ENCODE results near the gene CACNG4.
A peak's percentile ranks its signal among the peaks of the same experiment; 100 is the strongest.
"Not testable (repeated sequence)": the region's sequence is repeated elsewhere in the genome, so short reads cannot be mapped to it uniquely, and the experiment has no call there.

Gene CACNG4

DNA sequence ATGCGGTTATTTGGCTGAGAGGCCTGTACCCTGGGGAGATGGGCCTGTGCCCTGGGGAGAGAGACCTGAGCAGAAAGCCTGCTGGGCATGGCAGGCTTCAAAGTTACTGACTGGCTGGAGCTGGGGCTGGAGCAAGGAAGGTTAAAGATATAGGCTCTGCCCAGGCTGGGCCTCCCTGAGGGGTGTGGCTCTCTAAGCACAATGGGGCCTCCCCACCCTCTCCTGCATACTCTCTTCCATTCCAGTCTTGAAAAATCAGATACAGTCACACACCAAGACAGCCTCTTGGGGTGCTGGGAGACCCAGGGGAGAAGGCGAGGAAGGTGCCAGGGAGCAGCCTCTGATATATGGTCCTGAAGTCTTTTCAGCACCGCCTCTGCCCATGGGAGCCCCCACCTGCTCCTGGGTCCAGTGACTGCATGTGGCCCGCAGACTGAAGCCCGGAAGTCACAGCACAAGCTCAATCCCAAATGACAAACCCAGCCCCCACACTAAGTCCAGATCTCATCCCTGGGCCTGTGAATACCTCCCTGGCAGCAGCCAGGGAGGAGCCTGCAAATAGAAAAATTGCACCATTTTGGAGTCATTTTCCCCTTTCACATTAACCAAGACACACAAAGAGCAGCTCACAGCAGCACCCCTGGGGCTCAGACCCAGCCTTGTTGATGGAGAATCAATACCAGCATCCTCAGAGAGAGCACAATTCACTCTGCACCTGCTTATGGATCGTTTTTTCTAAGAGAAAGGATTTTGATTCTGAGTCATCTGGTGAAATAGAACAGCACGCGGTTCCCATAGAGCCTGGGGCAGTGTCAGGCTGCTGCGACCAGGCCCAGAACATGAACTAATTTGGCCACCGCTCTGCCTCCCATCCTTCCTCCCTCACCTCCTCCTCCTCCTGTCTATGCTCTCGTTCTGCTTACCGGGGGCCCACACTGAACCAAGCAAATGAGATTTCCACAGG lies 54.2 kb downstream of the CACNG4 start:
- no peak for DNase-seq (ENCODE audit: low spot score)

DNA sequence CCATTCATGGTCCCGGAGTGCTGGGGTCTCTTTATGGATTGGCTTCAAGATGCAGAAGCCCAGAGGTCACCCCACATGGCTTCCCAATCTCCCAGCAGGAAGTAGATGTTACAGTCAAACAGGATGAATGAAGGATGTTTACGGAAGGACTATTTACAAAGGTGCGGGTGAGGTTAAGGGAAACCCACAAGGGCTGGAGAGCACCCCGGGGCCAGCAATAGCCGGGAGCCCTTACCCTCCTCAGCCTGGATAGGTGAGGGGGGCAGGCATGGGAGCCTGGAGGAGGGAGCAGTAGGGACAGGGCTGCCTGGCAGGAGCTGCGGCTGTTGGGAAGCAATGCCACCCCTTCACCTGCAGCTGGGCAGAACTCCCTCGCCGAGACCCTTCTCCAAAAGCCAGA lies 55.3 kb downstream of the CACNG4 start:
- no peak for DNase-seq (ENCODE audit: low spot score)

GRCh38 chr17:67020293-67020766 lies 55.8 kb downstream of the CACNG4 start:
- DNase-seq (ENCODE audit: low spot score): no peak

- no peak for DNase-seq (ENCODE audit: low spot score)
Observed at GRCh38 chr17:67021196-67021595, 56.7 kb downstream of the CACNG4 start.

DNA sequence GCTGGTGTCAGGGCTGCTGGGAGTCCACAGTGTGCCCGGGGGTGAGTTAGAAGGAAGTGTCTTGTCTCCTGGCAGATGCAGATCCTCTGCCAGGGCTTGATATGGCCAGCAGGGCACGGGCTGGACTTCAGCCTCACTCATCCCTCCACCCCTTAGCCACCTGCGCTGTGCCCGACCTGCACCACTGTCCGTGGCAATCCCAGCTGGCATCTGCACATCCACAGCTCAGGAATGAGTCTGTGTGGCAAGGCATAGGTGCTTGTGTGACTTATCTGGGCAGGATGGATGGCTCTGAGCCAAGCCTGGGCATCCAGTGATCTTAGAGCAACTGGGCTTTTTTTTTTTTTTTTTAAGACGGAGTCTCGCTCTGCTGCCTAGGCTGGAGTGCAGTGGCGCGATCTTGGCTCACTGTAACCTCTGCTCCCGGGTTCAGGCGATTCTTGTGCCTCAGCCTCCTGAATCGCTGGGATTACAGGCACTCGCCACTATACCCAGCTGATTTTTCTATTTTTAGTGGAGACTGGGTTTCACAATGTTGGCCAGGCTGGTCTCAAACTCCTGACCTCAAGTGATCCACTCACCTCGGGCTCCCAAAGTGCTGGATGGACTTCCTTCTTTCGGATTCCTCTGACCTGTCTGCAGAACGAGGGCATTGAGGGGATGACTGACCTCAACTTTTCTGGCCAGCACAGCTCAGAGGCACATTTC lies 57.4 kb downstream of the CACNG4 start:
- no peak for DNase-seq (ENCODE audit: low spot score)

DNA sequence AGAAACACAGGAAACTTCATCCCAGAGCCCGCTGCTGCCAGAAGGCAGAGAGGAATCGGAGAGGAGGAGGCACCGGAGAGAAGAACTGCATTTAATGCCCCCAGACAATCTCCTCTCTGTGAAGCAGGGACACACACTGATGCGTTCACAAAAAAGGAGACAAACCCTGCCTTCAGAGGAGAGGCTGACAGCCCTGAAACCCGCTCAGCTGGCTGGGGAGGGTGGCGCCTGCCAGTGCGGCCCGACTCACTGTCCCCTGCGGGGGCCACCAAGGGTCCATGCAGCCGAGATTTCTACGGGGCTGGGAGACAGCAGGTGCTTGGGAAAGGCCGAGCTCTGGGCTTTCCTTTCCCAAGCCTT lies 57.9 kb downstream of the CACNG4 start:
- no peak for DNase-seq (ENCODE audit: low spot score)

DNA sequence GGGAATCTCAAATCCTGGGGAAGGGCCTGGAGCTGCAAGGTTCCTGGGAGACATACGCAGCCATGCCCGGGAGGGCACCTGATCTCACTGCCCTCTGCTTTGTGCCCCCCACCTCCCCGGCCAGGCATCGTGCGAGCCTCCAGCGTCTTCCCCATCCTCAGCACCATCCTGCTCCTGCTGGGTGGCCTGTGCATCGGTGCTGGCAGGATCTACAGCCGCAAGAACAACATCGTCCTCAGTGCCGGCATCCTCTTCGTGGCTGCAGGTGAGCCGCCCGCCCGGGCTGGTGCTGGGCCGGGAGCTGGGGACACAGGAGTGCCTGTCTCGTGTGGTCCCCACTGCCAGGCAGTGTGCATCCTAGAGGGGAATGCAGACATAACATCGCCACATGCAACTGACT lies 60.2 kb downstream of the CACNG4 start:
- peak; percentile 16 for DNase-seq (ENCODE audit: low spot score)

- peak; percentile 43 for DNase-seq (ENCODE audit: low spot score)
Observed at GRCh38 chr17:67025216-67025792, 60.8 kb downstream of the CACNG4 start.

DNA sequence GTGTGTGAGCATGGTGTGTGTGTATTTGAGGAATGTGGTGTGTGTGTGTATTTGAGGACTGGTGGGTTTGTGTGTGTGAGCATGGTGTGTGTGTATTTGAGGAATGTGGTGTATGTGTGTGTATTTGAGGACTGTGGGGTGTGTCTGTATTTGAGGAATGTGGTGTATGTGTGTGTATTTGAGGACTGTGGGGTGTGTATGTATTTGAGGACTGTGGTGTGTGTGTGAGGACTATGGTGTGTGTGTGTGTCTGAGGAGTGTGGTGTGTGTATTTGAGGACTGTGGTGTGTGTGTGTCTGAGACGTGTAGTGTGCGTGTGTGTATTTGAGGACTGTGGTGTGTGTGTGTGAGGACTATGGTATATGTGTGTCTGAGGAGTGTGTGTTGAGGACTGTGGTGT lies 61.8 kb downstream of the CACNG4 start:
- DNase-seq (ENCODE audit: low spot score): peak; percentile 16

DNA sequence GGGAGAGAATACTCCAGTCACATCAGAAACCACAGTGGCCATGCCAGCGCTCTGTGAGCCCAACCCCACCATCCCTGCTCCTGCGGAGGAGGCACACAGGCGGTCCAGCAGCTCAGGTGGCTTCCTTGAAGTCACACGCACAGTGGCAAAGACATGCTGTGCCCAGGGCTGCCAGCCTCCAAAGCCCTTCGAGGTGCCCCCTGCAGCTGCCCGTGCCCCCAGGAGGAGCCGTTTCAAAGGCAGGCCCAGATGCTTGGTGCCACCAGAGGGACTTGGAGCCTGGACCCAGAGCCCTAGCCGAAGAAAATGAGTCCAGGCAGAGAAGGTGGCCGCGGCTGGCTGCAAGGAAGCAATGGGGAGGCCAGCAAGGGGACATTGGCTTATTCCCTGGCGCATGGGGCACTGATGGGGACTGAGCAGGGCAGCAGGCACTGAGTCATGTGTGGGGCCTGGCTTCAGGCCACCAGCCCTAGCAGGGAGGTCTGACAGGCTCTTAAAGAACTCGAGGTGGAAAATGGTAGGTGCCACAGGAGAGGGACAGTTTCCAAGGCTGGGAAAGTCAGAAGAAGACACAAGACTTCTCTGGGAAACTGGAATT lies 62.6 kb downstream of the CACNG4 start:
- DNase-seq (ENCODE audit: low spot score): peak; percentile 11

DNA sequence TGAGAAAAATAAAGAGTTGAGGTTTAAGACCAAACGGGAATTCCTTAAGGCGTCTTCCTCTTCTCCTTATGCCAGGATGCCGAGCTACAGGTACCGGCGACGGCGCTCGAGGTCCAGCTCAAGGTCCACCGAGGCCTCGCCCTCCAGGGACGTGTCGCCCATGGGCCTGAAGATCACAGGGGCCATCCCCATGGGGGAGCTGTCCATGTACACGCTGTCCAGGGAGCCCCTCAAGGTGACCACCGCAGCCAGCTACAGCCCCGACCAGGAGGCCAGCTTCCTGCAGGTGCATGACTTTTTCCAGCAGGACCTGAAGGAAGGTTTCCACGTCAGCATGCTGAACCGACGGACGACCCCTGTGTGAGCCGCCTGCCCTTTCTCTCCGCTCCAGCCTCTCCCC lies 66.1 kb downstream of the CACNG4 start:
- no peak for DNase-seq (ENCODE audit: low spot score)

DNA sequence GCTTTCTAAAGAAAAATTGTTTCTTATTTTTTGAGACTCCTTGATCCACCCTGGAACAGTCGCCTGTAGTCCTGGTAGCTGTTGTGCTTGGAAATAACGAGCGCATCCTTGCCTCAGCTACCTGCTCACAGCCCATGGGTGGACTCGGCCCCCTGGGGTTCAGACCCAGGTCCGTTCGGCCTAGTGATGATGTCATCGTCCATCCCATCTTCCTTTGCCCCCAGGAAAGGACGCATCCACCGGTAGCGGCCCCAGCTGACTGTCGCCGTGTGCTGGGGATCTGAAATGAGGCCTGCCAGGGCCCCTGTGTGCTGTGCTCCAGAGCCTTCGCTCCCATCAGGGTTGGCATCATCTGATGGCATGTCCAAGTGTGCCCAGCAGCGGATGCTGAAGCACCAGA lies 67.9 kb downstream of the CACNG4 start:
- DNase-seq (ENCODE audit: low spot score): no peak

- DNase-seq (ENCODE audit: low spot score): no peak
Observed at GRCh38 chr17:67032985-67033384, 68.5 kb downstream of the CACNG4 start.

- DNase-seq (ENCODE audit: low spot score): no peak
Observed at GRCh38 chr17:67033613-67034012, 69.1 kb downstream of the CACNG4 start.

- no peak for DNase-seq (ENCODE audit: low spot score)
Observed at GRCh38 chr17:67035131-67036083, 70.9 kb downstream of the CACNG4 start.

DNA sequence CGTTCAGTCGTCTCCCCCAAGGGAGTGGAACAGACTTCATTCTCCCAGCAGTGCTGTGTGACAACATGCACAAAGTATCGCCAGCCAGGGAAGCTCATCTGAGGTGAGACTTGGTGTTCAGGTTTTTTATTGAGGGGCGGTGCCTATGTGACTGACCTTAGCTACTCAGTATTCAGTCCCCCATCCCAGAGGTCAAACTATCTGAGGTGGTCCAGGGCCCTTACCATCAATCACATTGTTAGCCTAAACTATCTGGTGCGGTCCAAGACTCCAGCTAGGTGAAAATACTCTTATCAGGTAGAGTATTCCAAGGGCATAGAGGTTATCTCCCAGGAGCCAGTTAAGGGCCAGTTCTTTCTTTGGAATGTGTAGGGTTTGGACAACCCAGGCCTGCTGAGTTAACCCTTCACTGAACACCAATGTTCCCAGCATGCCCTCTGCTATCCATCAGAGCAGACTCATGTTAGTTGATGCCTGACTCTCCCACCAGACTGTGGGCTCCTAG lies 74.4 kb downstream of the CACNG4 start:
- DNase-seq (ENCODE audit: low spot score): no peak

GRCh38 chr17:67040652-67041051 lies 76.1 kb downstream of the CACNG4 start:
- DNase-seq (ENCODE audit: low spot score): no peak

- DNase-seq (ENCODE audit: low spot score): not testable (repeated sequence)
Observed at GRCh38 chr17:67041119-67041518, 76.6 kb downstream of the CACNG4 start.

DNA sequence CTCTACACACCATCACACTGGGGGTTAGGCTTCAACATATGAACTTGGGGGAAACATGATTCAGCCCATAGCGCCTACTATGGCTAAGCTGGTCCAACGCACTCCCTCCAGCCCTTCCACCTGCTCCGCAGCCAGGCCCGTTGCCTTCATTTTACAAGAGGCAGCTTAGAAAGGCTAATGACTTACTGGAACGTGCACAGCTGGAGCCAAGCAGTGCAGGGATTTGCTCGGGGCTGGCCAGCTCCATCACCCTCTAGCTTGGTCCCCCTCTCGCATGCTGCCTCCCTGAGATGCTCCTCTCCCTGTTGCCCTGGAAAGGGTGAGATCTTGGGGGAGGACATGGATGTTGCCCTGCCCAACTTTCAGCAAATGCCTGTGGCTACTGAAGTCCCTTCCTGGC lies 77.0 kb downstream of the CACNG4 start:
- DNase-seq (ENCODE audit: low spot score): no peak

GRCh38 chr17:67041941-67042899 lies 77.7 kb downstream of the CACNG4 start:
- DNase-seq (ENCODE audit: low spot score): no peak

Data from SW480 (cell line).